Measurements from ENCODE around the gene FRMD4A. TPM values are rescaled to one million over a fixed set of nuclear protein-coding genes. Genes with fewer than 3 reads are reported as not detected.
"Not testable (repeated sequence)": the region's sequence is repeated elsewhere in the genome, so short reads cannot be mapped to it uniquely, and the experiment has no call there.

Gene FRMD4A
- total and polyA plus RNA-seq, 5 experiments from 2014 or later = 0.02 to 0.80 (median 0.31) TPM; not detected in 2

- peak overlapping the region in 3 of 10 donors; percentile 5 to 59 (median 37) for H3K4me3 Mint-ChIP-seq
- DNase-seq (peak in 6 of 10 donors; percentile 20 to 63 (median 37)), ATAC-seq (peak; percentile 26 to 39)
- H3K27me3 Mint-ChIP-seq = no peaks in the 10 kb centered on the region
- peak overlapping the region in 9 of 10 donors; percentile 50 to 97 (median 92) for H3K27ac Mint-ChIP-seq
- no peaks in the 10 kb centered on the region for H3K36me3 Mint-ChIP-seq
- H3K9me3 Mint-ChIP-seq = no peaks in the 10 kb centered on the region
- POLR2A ChIA-PET = no interaction called here
- H3K4me1 Mint-ChIP-seq = peaks cover 20 to 32% (median 22%) of the 10 kb centered on the region in 4 donors
These were observed 546.7 kb downstream of the FRMD4A start for GRCh38 chr10:13784067-13784466.

GRCh38 chr10:13779748-13780147 lies 551.0 kb downstream of the FRMD4A start:
- H3K4me1 Mint-ChIP-seq = peaks cover 6 to 20% (median 11%) of the 10 kb centered on the region in 4 donors
- DNase-seq (no peak), ATAC-seq (no peak)
- peaks cover 0 to 14% (median 7%) of the 10 kb centered on the region in 5 donors for H3K27me3 Mint-ChIP-seq
- no peaks in the 10 kb centered on the region for H3K9me3 Mint-ChIP-seq
- H3K36me3 Mint-ChIP-seq = no peaks in the 10 kb centered on the region
- H3K4me3 Mint-ChIP-seq = no peak overlapping the region
- POLR2A ChIA-PET = no interaction called here
- peak overlapping the region in 2 of 10 donors; percentile 47 to 48 for H3K27ac Mint-ChIP-seq

- peak overlapping the region in 1 of 10 donors; percentile 42 for H3K4me3 Mint-ChIP-seq
- peaks cover under 1 to 11% (median 4%) of the 10 kb centered on the region in 4 donors for H3K4me1 Mint-ChIP-seq
These were observed 552.1 kb downstream of the FRMD4A start for GRCh38 chr10:13778693-13778960.

GRCh38 chr10:13776861-13777311 lies 553.8 kb downstream of the FRMD4A start:
- Mint-ChIP-seq H3K36me3 (no peaks in the 10 kb centered on the region), H3K4me3 (no peak overlapping the region), H3K27ac (no peak overlapping the region), H3K27me3 (peaks cover 13 to 30% (median 16%) of the 10 kb centered on the region in 5 donors), H3K4me1 (peaks cover 0 to 3% (median 1%) of the 10 kb centered on the region in 4 donors), H3K9me3 (no peaks in the 10 kb centered on the region)
- POLR2A ChIA-PET = interaction anchor here (0.6 kb wide), 1 partner anchor 114 kb away, joined by 3 read pairs; no protein-coding TSS in a partner anchor
- DNase-seq (no peak), ATAC-seq (no peak)

More at GRCh38 chr10:13778693-13778960, 552.1 kb downstream of the FRMD4A start:
- H3K27ac Mint-ChIP-seq = peak overlapping the region in 1 of 10 donors; percentile 33
- H3K9me3 Mint-ChIP-seq, DNase-seq, POLR2A ChIA-PET, H3K36me3 Mint-ChIP-seq, ATAC-seq: not testable (repeated sequence)
- peaks cover 7 to 23% (median 11%) of the 10 kb centered on the region in 5 donors for H3K27me3 Mint-ChIP-seq

GRCh38 chr10:13775786-13776775 lies 554.6 kb downstream of the FRMD4A start:
- H3K9me3 Mint-ChIP-seq = no peaks in the 10 kb centered on the region
- no peak for ATAC-seq
- peaks cover 13 to 30% (median 16%) of the 10 kb centered on the region in 5 donors for H3K27me3 Mint-ChIP-seq
- DNase-seq = no peak
- no peak overlapping the region for H3K27ac Mint-ChIP-seq
- POLR2A ChIA-PET = no interaction called here
- H3K4me1 Mint-ChIP-seq = peaks cover 0 to 3% (median 1%) of the 10 kb centered on the region in 4 donors
- no peak overlapping the region for H3K4me3 Mint-ChIP-seq
- no peaks in the 10 kb centered on the region for H3K36me3 Mint-ChIP-seq

GRCh38 chr10:13774303-13774893 lies 556.3 kb downstream of the FRMD4A start:
- Mint-ChIP-seq H3K4me3 (no peak overlapping the region), H3K27ac (peak overlapping the region in 1 of 10 donors; percentile 44), H3K4me1 (peaks cover 0 to 3% (median 1%) of the 10 kb centered on the region in 4 donors), H3K36me3 (no peaks in the 10 kb centered on the region), H3K9me3 (no peaks in the 10 kb centered on the region), H3K27me3 (peaks cover 15 to 38% (median 26%) of the 10 kb centered on the region in 5 donors)
- POLR2A ChIA-PET = no interaction called here
- DNase-seq (no peak), ATAC-seq (no peak)

GRCh38 chr10:13773496-13774170 lies 557.1 kb downstream of the FRMD4A start:
- H3K4me3 Mint-ChIP-seq = no peak overlapping the region
- ATAC-seq (no peak), DNase-seq (no peak)
- no peaks in the 10 kb centered on the region for H3K9me3 Mint-ChIP-seq
- peaks cover 15 to 40% (median 26%) of the 10 kb centered on the region in 5 donors for H3K27me3 Mint-ChIP-seq
- H3K27ac Mint-ChIP-seq = no peak overlapping the region
- POLR2A ChIA-PET = no interaction called here
- peaks cover 0 to 3% (median 1%) of the 10 kb centered on the region in 4 donors for H3K4me1 Mint-ChIP-seq
- H3K36me3 Mint-ChIP-seq = no peaks in the 10 kb centered on the region

- POLR2A ChIA-PET = no interaction called here
- DNase-seq (no peak), ATAC-seq (no peak)
- H3K9me3 Mint-ChIP-seq = no peaks in the 10 kb centered on the region
- H3K27me3 Mint-ChIP-seq = peaks cover 15 to 40% (median 26%) of the 10 kb centered on the region in 5 donors
- no peak overlapping the region for H3K27ac Mint-ChIP-seq
- H3K4me1 Mint-ChIP-seq = peaks cover 0 to 2% (median 1%) of the 10 kb centered on the region in 4 donors
- no peak overlapping the region for H3K4me3 Mint-ChIP-seq
- no peaks in the 10 kb centered on the region for H3K36me3 Mint-ChIP-seq
These were observed 557.7 kb downstream of the FRMD4A start for GRCh38 chr10:13773043-13773442.

GRCh38 chr10:13771992-13772391 lies 558.7 kb downstream of the FRMD4A start:
- Mint-ChIP-seq H3K4me3 (no peak overlapping the region), H3K27me3 (peaks cover 15 to 39% (median 26%) of the 10 kb centered on the region in 5 donors), H3K9me3 (no peaks in the 10 kb centered on the region), H3K4me1 (peaks cover 0 to 2% (median 0%) of the 10 kb centered on the region in 4 donors), H3K36me3 (no peaks in the 10 kb centered on the region), H3K27ac (no peak overlapping the region)
- ATAC-seq (no peak), DNase-seq (no peak)
- POLR2A ChIA-PET = no interaction called here

GRCh38 chr10:13770760-13771493 lies 559.8 kb downstream of the FRMD4A start:
- Mint-ChIP-seq H3K4me1 (peaks cover 0 to 2% (median 0%) of the 10 kb centered on the region in 4 donors), H3K27ac (no peak overlapping the region), H3K36me3 (no peaks in the 10 kb centered on the region), H3K27me3 (peaks cover 15 to 42% (median 26%) of the 10 kb centered on the region in 5 donors), H3K4me3 (no peak overlapping the region), H3K9me3 (no peaks in the 10 kb centered on the region)
- no peak for DNase-seq
- ATAC-seq = no peak
- POLR2A ChIA-PET = no interaction called here

GRCh38 chr10:13769946-13770345 lies 560.8 kb downstream of the FRMD4A start:
- no peak overlapping the region for H3K4me3 Mint-ChIP-seq
- peaks cover 10 to 37% (median 26%) of the 10 kb centered on the region in 5 donors for H3K27me3 Mint-ChIP-seq
- H3K36me3 Mint-ChIP-seq = no peaks in the 10 kb centered on the region
- H3K9me3 Mint-ChIP-seq = no peaks in the 10 kb centered on the region
- DNase-seq = no peak
- POLR2A ChIA-PET = no interaction called here
- no peak overlapping the region for H3K27ac Mint-ChIP-seq
- no peak for ATAC-seq
- peaks cover 0 to 2% (median 0%) of the 10 kb centered on the region in 4 donors for H3K4me1 Mint-ChIP-seq

- H3K4me3 Mint-ChIP-seq = no peak overlapping the region
- H3K4me1 Mint-ChIP-seq = peaks cover 0 to 2% (median 0%) of the 10 kb centered on the region in 4 donors
- peaks cover 3 to 23% (median 10%) of the 10 kb centered on the region in 5 donors for H3K27me3 Mint-ChIP-seq
- H3K36me3 Mint-ChIP-seq = no peaks in the 10 kb centered on the region
- H3K9me3 Mint-ChIP-seq = no peaks in the 10 kb centered on the region
- no peak overlapping the region for H3K27ac Mint-ChIP-seq
- DNase-seq (no peak), ATAC-seq (no peak)
- POLR2A ChIA-PET = no interaction called here
These were observed 563.0 kb downstream of the FRMD4A start for GRCh38 chr10:13767676-13768178.

Measured in naive thymus-derived CD8-positive, alpha-beta T cell (primary cell).